Measurements from ENCODE around the gene PIK3CA.

DNA sequence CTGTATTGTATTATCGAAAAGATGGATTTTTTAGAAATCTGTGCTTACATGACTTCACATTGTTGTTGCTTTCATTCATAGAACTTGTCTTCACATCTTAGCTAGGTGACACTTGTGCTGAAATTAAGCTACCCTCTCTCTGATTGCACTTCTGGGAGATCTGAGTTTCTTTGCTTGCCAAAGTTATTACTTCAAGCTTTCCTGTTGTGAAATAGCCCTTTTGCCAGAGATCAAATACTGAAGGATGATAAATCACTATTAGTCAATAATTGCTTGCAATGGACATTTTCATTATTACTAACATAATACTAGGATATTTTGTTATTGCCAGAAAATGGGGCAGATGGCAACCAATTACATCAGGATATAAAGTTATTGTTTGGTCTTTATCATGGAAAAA, 34.7 kb downstream of the PIK3CA start:
- TF ChIP-seq EP300 (IDR thresholded peaks at IDR 0.05) (no peak), POLR2A (IDR thresholded peaks at IDR 0.05) (no peak)
- TF ChIP-seq, protein P1, sequence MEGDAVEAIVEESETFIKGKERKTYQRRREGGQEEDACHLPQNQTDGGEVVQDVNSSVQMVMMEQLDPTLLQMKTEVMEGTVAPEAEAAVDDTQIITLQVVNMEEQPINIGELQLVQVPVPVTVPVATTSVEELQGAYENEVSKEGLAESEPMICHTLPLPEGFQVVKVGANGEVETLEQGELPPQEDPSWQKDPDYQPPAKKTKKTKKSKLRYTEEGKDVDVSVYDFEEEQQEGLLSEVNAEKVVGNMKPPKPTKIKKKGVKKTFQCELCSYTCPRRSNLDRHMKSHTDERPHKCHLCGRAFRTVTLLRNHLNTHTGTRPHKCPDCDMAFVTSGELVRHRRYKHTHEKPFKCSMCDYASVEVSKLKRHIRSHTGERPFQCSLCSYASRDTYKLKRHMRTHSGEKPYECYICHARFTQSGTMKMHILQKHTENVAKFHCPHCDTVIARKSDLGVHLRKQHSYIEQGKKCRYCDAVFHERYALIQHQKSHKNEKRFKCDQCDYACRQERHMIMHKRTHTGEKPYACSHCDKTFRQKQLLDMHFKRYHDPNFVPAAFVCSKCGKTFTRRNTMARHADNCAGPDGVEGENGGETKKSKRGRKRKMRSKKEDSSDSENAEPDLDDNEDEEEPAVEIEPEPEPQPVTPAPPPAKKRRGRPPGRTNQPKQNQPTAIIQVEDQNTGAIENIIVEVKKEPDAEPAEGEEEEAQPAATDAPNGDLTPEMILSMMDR (IDR thresholded peaks at IDR 0.05), result no peak

All from ovary (tissue), 3 donors.